CD4-positive, alpha-beta memory T cell (primary cell): Measurements from ENCODE around the gene CTBS. TPM values are rescaled to one million over a fixed set of nuclear protein-coding genes. Genes with fewer than 3 reads are reported as not detected.

Experiments used
- CTCF ChIA-PET: fragments of 350-600 bp; sonication (Branson Sonifier 250); formaldehyde crosslinking; loops from one replicate; lab custom pipeline; 2021; ENCODE audit warnings: inconsistent platforms; ENCODE audit not compliant: partially characterized antibody; lab: Charles Lee
- POLR2A ChIA-PET: fragments of 350-600 bp; sonication (Branson Sonifier 250); formaldehyde crosslinking; loops from one replicate; lab custom pipeline; 2021; ENCODE audit not compliant: partially characterized antibody; lab: Charles Lee
- DNase-seq, 5 donors: peaks; one replicate each; pipeline versions ENCODE4 v3.0.0 to v3.0.0-alpha.2; 2020 to 2022; ENCODE audit warnings: mixed read lengths in 1 of 5
- H3K27ac ChIP-seq: one replicate; pipeline ENCODE4 v1.7.0; 2013; ENCODE audit warnings: low read depth, low read length
- H3K27me3 ChIP-seq: 2 replicates; pipeline ENCODE4 v1.7.0; 2013; ENCODE audit warnings: mild to moderate bottlenecking, low read length, moderate library complexity; ENCODE audit not compliant: insufficient read depth
- H3K36me3 ChIP-seq: 2 replicates; pipeline ENCODE4 v1.7.0; 2013; ENCODE audit warnings: mild to moderate bottlenecking, low read length, moderate library complexity; ENCODE audit not compliant: insufficient read depth
- H3K4me1 ChIP-seq: 2 replicates; pipeline ENCODE4 v1.7.0; 2013; ENCODE audit warnings: mild to moderate bottlenecking, low read length, moderate library complexity; ENCODE audit not compliant: insufficient read depth
- H3K4me3 ChIP-seq, 2 donors: one replicate each; pipeline ENCODE4 v1.7.0; 2013; ENCODE audit warnings: low read length in 2 of 2, mild to moderate bottlenecking in 1 of 2
- H3K9me3 ChIP-seq, 2 donors: one replicate each; pipeline ENCODE4 v1.7.0; 2013; ENCODE audit warnings: low read length in 2 of 2, control low read depth in 1 of 2; ENCODE audit not compliant: control insufficient read depth in 1 of 2
- H3K27ac Mint-ChIP-seq, 7 donors: one replicate each; pipeline ENCODE4 v1.8.0; 2020 to 2021; ENCODE audit warnings: mixed read lengths in 7 of 7, mild to moderate bottlenecking in 6 of 7, inconsistent platforms in 3 of 7, moderate library complexity in 3 of 7
- H3K27me3 Mint-ChIP-seq, 2 donors: one replicate each; pipeline ENCODE4 v1.8.0; 2020 to 2021; ENCODE audit warnings: mixed read lengths in 2 of 2
- H3K36me3 Mint-ChIP-seq, 2 donors: one replicate each; pipeline ENCODE4 v1.8.0; 2020 to 2021; ENCODE audit warnings: mixed read lengths in 2 of 2, inconsistent platforms in 1 of 2, mild to moderate bottlenecking in 1 of 2
- H3K4me1 Mint-ChIP-seq, 4 donors: one replicate each; pipeline ENCODE4 v1.8.0; 2020 to 2021; ENCODE audit warnings: mixed read lengths in 4 of 4, mild to moderate bottlenecking in 1 of 4
- H3K4me3 Mint-ChIP-seq, 8 donors: one replicate each; pipeline ENCODE4 v1.8.0; 2020 to 2021; ENCODE audit warnings: mixed read lengths in 8 of 8, mild to moderate bottlenecking in 7 of 8, moderate library complexity in 6 of 8, inconsistent platforms in 3 of 8
- H3K9me3 Mint-ChIP-seq, 8 donors: one replicate each; pipeline ENCODE4 v1.8.0; 2020 to 2021; ENCODE audit warnings: mixed read lengths in 8 of 8, mild to moderate bottlenecking in 5 of 8, inconsistent platforms in 3 of 8, moderate library complexity in 1 of 8
- intact Hi-C: fragments of 100-400 bp; cut with micrococcal nuclease; formaldehyde crosslinking; loops from one replicate; pipeline ENCODE4 v1.15.1; 2023
- polyA plus RNA-seq, 2 donors: library from polyadenylated mRNA; unstranded; fragments of 300-500 nt; fragmentation: Illumina TruSeq; gene quantifications; one replicate each; pipeline ENCODE4 v1.2.3, GENCODE V29; 2021
- total RNA-seq, 2 experiments: library from RNA; stranded (reverse); gene quantifications; one replicate each; pipeline ENCODE4 v1.2.3, GENCODE V29; 2021

The CTBS gene
- total and polyA plus RNA-seq, 4 experiments from 2014 or later = 17.4 to 25.4 (median 19.9) TPM

- Mint-ChIP-seq H3K27ac (no peak overlapping the region), H3K27me3 (peaks cover 4 to 11% of the 10 kb centered on the region in 2 donors), H3K36me3 (no peaks in the 10 kb centered on the region), H3K4me3 (no peak overlapping the region), H3K4me1 (no peaks in the 10 kb centered on the region), H3K9me3 (no peaks in the 10 kb centered on the region)
- Histone ChIP-seq H3K4me1 (no peaks in the 10 kb centered on the region), H3K9me3 (no peaks in the 10 kb centered on the region), H3K27ac (no peak overlapping the region), H3K4me3 (no peak overlapping the region), H3K36me3 (no peaks in the 10 kb centered on the region), H3K27me3 (no peaks in the 10 kb centered on the region)
- intact Hi-C loops = no loop called here
- ChIA-PET POLR2A (no interaction called here), CTCF (interaction anchor here (1.1 to 1.4 kb wide), 3 partner anchors 13 to 33 kb away, joined by 3 to 4 read pairs (median 4); partner anchors contain the start of gene CTBS)
- DNase-seq = no peak
These were observed 12.9 kb upstream of the CTBS start for GRCh38 chr1:84587099-84587498.

- Histone ChIP-seq H3K36me3 (no peaks in the 10 kb centered on the region), H3K27me3 (no peaks in the 10 kb centered on the region), H3K27ac (no peak overlapping the region), H3K9me3 (no peaks in the 10 kb centered on the region), H3K4me3 (no peak overlapping the region), H3K4me1 (no peaks in the 10 kb centered on the region)
- no peaks in the 10 kb centered on the region for H3K9me3 Mint-ChIP-seq
- CTCF ChIA-PET = interaction anchor here (1.4 kb wide), 1 partner anchor 12 kb away, joined by 4 read pairs; the partner anchor contains the start of gene CTBS
- no peaks in the 10 kb centered on the region for H3K4me1 Mint-ChIP-seq
- H3K27me3 Mint-ChIP-seq = peaks cover 4 to 11% of the 10 kb centered on the region in 2 donors
- intact Hi-C loops = no loop called here
- no peak overlapping the region for H3K4me3 Mint-ChIP-seq
- no peaks in the 10 kb centered on the region for H3K36me3 Mint-ChIP-seq
- H3K27ac Mint-ChIP-seq = no peak overlapping the region
- POLR2A ChIA-PET = interaction anchor here (1.5 kb wide), 1 partner anchor 79 kb away, joined by 3 read pairs; the partner anchor contains the start of genes GNG5 and SPATA1
- no peak for DNase-seq
These were observed 11.6 kb upstream of the CTBS start for GRCh38 chr1:84585803-84586202.

- ChIA-PET CTCF (interaction anchor here (0.6 kb wide), 1 partner anchor 93 kb away, joined by 7 read pairs; no protein-coding TSS in a partner anchor), POLR2A (no interaction called here)
- no peak overlapping the region for H3K4me3 ChIP-seq
- H3K36me3 ChIP-seq = no peaks in the 10 kb centered on the region
- no peaks in the 10 kb centered on the region for H3K4me1 Mint-ChIP-seq
- H3K4me3 Mint-ChIP-seq = no peak overlapping the region
- intact Hi-C loops = no loop called here
- peaks cover 2 to 3% of the 10 kb centered on the region in 2 donors for H3K27me3 Mint-ChIP-seq
- H3K9me3 Mint-ChIP-seq = no peaks in the 10 kb centered on the region
- H3K27ac Mint-ChIP-seq = no peak overlapping the region
- DNase-seq = no peak
- no peaks in the 10 kb centered on the region for H3K9me3 ChIP-seq
- no peaks in the 10 kb centered on the region for H3K36me3 Mint-ChIP-seq
- no peaks in the 10 kb centered on the region for H3K4me1 ChIP-seq
- H3K27ac ChIP-seq = no peak overlapping the region
- no peaks in the 10 kb centered on the region for H3K27me3 ChIP-seq
These were observed 9.9 kb upstream of the CTBS start for GRCh38 chr1:84584126-84584525.

DNA sequence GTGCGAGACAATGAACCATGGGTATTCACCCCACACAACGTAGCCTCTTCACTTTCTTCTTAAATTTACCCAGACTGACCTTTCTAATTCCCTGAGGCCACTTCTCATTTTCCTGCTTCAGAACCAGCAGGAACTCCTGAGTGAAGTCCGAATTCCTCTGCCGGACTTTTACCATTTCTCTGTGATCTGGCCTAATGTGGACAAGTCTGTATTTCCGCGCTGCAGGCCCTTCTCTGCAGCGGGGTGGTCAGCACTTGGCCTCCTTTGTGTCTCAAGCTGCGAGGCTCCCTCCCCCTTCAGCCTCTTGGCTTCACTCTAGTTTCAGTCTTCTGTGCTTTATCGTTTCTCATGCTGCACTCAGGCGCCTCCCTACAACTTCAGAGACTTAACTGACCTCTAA is 9.4 kb upstream of the CTBS start:
- Mint-ChIP-seq H3K4me3 (no peak overlapping the region), H3K9me3 (no peaks in the 10 kb centered on the region), H3K4me1 (no peaks in the 10 kb centered on the region), H3K27me3 (peaks cover 2 to 3% of the 10 kb centered on the region in 2 donors), H3K36me3 (no peaks in the 10 kb centered on the region), H3K27ac (no peak overlapping the region)
- ChIA-PET CTCF (no interaction called here), POLR2A (no interaction called here)
- no peaks in the 10 kb centered on the region for H3K4me1 ChIP-seq
- intact Hi-C loops = no loop called here
- no peak overlapping the region for H3K27ac ChIP-seq
- no peak overlapping the region for H3K4me3 ChIP-seq
- H3K36me3 ChIP-seq = no peaks in the 10 kb centered on the region
- no peak for DNase-seq
- no peaks in the 10 kb centered on the region for H3K9me3 ChIP-seq
- H3K27me3 ChIP-seq = no peaks in the 10 kb centered on the region

GRCh38 chr1:84582802-84583587 is 8.8 kb upstream of the CTBS start:
- H3K4me1 ChIP-seq = no peaks in the 10 kb centered on the region
- intact Hi-C loops = no loop called here
- Mint-ChIP-seq H3K27me3 (peaks cover 0 to 2% of the 10 kb centered on the region in 2 donors), H3K4me3 (no peak overlapping the region), H3K4me1 (no peaks in the 10 kb centered on the region), H3K9me3 (no peaks in the 10 kb centered on the region), H3K36me3 (no peaks in the 10 kb centered on the region), H3K27ac (no peak overlapping the region)
- H3K9me3 ChIP-seq = no peaks in the 10 kb centered on the region
- POLR2A ChIA-PET = no interaction called here
- H3K4me3 ChIP-seq = no peak overlapping the region
- CTCF ChIA-PET = no interaction called here
- no peak for DNase-seq
- no peak overlapping the region for H3K27ac ChIP-seq
- no peaks in the 10 kb centered on the region for H3K36me3 ChIP-seq
- H3K27me3 ChIP-seq = no peaks in the 10 kb centered on the region

- peaks cover 0 to 2% of the 10 kb centered on the region in 2 donors for H3K27me3 Mint-ChIP-seq
- no peak overlapping the region for H3K27ac ChIP-seq
- H3K4me1 ChIP-seq = no peaks in the 10 kb centered on the region
- no peak overlapping the region for H3K4me3 Mint-ChIP-seq
- ChIA-PET CTCF (no interaction called here), POLR2A (no interaction called here)
- H3K9me3 ChIP-seq = no peaks in the 10 kb centered on the region
- no peak overlapping the region for H3K4me3 ChIP-seq
- no peaks in the 10 kb centered on the region for H3K4me1 Mint-ChIP-seq
- intact Hi-C loops = no loop called here
- no peaks in the 10 kb centered on the region for H3K36me3 Mint-ChIP-seq
- no peaks in the 10 kb centered on the region for H3K9me3 Mint-ChIP-seq
- no peaks in the 10 kb centered on the region for H3K36me3 ChIP-seq
- no peak overlapping the region for H3K27ac Mint-ChIP-seq
- no peak for DNase-seq
- H3K27me3 ChIP-seq = no peaks in the 10 kb centered on the region
These were observed 7.4 kb upstream of the CTBS start for GRCh38 chr1:84581648-84582047.

GRCh38 chr1:84574936-84575335 is 696 bp upstream of the CTBS start:
- H3K27me3 Mint-ChIP-seq = no peaks in the 10 kb centered on the region
- intact Hi-C loops = loop anchor here (1.0 to 5.0 kb wide), 8 partner anchors 46 to 702 kb away; partner anchors contain the start of genes BCL10, GNG5, PRKACB and RPF1
- peaks cover 37% of the 10 kb centered on the region for H3K4me1 ChIP-seq
- no peaks in the 10 kb centered on the region for H3K9me3 Mint-ChIP-seq
- H3K4me3 Mint-ChIP-seq = peak overlapping the region; percentile 82 to 99 (median 98)
- H3K36me3 ChIP-seq = no peaks in the 10 kb centered on the region
- ChIA-PET POLR2A (interaction anchor here (1.3 to 4.1 kb wide), 6 partner anchors 69 to 430 kb away, joined by 3 to 75 read pairs (median 26); partner anchors contain the start of genes GNG5, PRKACB, RPF1 and SPATA1), CTCF (interaction anchor here (1.0 to 2.6 kb wide), 6 partner anchors 27 to 138 kb away, joined by 3 to 15 read pairs (median 6); partner anchors contain the start of genes GNG5, RPF1 and SPATA1)
- peak overlapping the region in 6 of 7 donors; percentile 83 to 100 (median 92) for H3K27ac Mint-ChIP-seq
- H3K27ac ChIP-seq = peak overlapping the region; percentile 15
- peaks cover 28 to 46% (median 38%) of the 10 kb centered on the region in 4 donors for H3K4me1 Mint-ChIP-seq
- no peaks in the 10 kb centered on the region for H3K9me3 ChIP-seq
- peaks cover 7 to 13% of the 10 kb centered on the region in 2 donors for H3K36me3 Mint-ChIP-seq
- peak overlapping the region; percentile 34 to 52 for H3K4me3 ChIP-seq
- no peak for DNase-seq
- no peaks in the 10 kb centered on the region for H3K27me3 ChIP-seq
